ENCODE results near the gene PHAF1.
A peak's percentile ranks its signal among the peaks of the same experiment; 100 is the strongest.

Gene PHAF1

DNA sequence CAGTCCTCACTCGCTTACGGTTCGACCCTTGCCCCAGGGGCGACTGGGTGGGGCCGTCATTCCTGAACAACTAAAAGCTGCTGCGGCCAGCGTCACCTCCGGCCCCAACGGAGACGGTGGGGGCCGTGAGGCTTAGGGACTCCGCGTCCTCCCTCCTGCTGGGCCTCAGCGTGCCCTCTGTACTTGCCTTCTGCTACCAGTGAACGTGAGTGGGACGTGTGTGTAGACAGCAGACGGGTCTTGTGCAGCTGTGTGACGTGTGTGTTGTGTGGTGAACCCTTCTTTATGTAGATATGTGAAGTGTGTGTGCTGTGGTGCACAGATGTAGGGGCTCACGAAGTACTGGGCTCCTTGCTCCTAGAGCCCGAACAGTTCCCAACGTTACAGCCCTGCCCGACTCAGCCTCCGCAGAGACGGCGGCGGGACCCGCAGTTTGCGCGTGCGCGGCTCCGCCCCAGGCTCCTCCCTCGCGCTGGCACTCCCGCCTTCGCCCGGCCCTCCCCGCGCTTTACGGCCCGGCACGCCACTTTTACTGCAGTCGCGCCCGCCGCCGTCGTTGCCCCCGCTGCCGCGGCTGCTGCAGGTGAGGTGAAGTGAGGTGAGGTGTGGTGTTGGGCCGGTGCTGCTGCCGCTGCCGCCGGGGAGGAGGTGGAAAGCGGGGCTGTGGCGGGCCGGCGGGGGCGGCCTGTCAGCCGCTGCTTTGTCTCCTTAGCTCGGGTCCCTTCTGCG, at the start of gene PHAF1:
Gene PHAF1, plus strand, starts transcription at position 535 of the 729 bp plus-strand sequence. CDS start 235 bp downstream, outside the sequence.
- peak; percentile 63 for DNase-seq (ENCODE audit: low read depth)
- H3K4me3 ChIP-seq (ENCODE audit: low read length), result peak within 1 kb of the TSS; percentile 96
- TF ChIP-seq, protein P1, sequence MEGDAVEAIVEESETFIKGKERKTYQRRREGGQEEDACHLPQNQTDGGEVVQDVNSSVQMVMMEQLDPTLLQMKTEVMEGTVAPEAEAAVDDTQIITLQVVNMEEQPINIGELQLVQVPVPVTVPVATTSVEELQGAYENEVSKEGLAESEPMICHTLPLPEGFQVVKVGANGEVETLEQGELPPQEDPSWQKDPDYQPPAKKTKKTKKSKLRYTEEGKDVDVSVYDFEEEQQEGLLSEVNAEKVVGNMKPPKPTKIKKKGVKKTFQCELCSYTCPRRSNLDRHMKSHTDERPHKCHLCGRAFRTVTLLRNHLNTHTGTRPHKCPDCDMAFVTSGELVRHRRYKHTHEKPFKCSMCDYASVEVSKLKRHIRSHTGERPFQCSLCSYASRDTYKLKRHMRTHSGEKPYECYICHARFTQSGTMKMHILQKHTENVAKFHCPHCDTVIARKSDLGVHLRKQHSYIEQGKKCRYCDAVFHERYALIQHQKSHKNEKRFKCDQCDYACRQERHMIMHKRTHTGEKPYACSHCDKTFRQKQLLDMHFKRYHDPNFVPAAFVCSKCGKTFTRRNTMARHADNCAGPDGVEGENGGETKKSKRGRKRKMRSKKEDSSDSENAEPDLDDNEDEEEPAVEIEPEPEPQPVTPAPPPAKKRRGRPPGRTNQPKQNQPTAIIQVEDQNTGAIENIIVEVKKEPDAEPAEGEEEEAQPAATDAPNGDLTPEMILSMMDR (conservative IDR thresholded peaks at IDR 0.05; ENCODE audit: low read depth, low read length), result no peak

GRCh38 chr16:67063008-67063407, 46.7 kb upstream of the PHAF1 start:
- H3K4me3 ChIP-seq (ENCODE audit: low read length), result no peak overlapping the region
- DNase-seq (ENCODE audit: low read depth), result no peak
- TF ChIP-seq, protein P1 (conservative IDR thresholded peaks at IDR 0.05; ENCODE audit: low read depth, low read length), result no peak

DNA sequence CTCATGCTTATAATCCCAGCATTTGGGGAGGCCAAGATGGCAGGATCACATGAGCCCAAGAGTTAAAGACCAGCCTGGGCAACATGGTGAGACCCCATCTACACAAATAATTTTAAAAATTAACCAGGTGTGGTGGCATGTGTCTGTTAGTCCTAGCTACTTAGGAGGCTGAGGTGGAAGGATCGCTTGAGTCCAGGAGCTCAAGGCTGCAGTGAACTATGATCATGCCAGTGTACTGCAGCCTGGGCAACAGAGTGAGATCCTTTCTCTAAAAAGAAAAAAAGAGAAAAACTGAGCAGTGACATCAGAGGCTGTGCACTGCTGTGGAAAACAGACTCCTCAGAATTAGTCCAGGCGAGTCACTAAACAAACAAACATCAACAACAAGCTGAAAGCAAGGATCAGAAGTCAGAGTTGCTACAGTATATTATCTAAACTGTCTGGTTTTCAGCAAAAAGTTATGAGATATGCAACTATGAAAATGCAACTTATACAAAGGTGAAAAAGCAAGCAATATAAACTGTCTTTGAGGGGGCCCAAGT, 41.5 kb upstream of the PHAF1 start:
- no peak for DNase-seq (ENCODE audit: low read depth)
- TF ChIP-seq, protein P1 (conservative IDR thresholded peaks at IDR 0.05; ENCODE audit: low read depth, low read length), result no peak
- no peak overlapping the region for H3K4me3 ChIP-seq (ENCODE audit: low read length)

- TF ChIP-seq, protein P1 (conservative IDR thresholded peaks at IDR 0.05; ENCODE audit: low read depth, low read length), result no peak
- no peak overlapping the region for H3K4me3 ChIP-seq (ENCODE audit: low read length)
- DNase-seq (ENCODE audit: low read depth), result no peak
These were observed 38.2 kb upstream of the PHAF1 start for GRCh38 chr16:67071476-67072048.

GRCh38 chr16:67075331-67075730, 34.4 kb upstream of the PHAF1 start:
- no peak for DNase-seq (ENCODE audit: low read depth)
- TF ChIP-seq, protein P1 (conservative IDR thresholded peaks at IDR 0.05; ENCODE audit: low read depth, low read length), result no peak
- H3K4me3 ChIP-seq (ENCODE audit: low read length), result no peak overlapping the region

DNA sequence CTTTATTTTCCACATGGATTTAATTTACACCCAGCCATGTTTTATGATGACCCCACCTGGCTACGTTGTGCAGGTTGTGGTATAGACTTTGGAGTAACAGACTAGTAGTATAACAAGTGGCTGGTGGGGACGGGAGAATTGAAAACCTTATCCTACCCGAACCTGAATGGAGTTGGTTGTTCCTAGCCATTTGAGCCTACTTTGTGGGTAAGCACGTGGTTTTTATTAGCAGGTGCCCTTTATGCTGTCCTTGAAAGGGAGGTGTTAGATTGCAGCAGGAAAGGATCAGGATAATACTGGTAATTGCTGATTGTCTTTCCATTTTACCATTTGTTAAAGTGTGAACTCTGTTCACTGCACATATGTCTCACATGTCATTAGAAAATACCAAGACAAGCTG, 31.9 kb upstream of the PHAF1 start:
- no peak for DNase-seq (ENCODE audit: low read depth)
- H3K4me3 ChIP-seq (ENCODE audit: low read length), result no peak overlapping the region
- TF ChIP-seq, protein P1 (conservative IDR thresholded peaks at IDR 0.05; ENCODE audit: low read depth, low read length), result no peak

DNA sequence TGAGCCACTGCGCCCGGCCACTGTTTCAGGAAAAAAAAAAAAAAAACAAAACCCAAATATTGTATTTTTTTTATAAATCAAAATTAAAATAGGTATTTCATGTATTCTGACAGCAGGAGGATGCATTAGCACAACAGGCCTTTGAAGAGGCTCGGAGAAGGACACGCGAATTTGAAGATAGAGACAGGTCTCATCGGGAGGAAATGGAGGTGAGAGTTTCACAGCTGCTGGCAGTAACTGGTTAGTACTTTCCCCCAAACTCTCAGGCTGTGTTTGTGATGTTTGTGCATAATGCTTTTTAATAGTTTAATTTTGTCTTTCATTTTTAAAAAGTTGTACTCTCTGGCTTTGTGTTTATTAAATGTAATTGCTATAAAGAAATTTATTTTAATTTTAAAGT, 27.6 kb upstream of the PHAF1 start:
- H3K4me3 ChIP-seq (ENCODE audit: low read length), result no peak overlapping the region
- TF ChIP-seq, protein P1 (conservative IDR thresholded peaks at IDR 0.05; ENCODE audit: low read depth, low read length), result no peak
- DNase-seq (ENCODE audit: low read depth), result no peak

All from retinal pigment epithelial cell (primary cell).